GM23338 (cell line): ENCODE data around the gene PSKH1. TPM values are rescaled to one million over a fixed set of nuclear protein-coding genes. Genes with fewer than 3 reads are reported as not detected.

Experiments
- ATAC-seq: fragments of 200-7000 bp; cut with Tn5 transposase; 3 replicates; pipeline ENCODE4 v1.9.1; 2020
- DNase-seq: peaks from one replicate; pipeline ENCODE4 v3.0.0-alpha.2; 2015; ENCODE audit warnings: low spot score
- H2AFZ ChIP-seq: fragments of 200-600 bp; sonication (generic); 2 replicates; pipeline ENCODE4 v1.8.0; 2016; ENCODE audit warnings: antibody characterized with exemption, mild to moderate bottlenecking, moderate library complexity
- H3F3A ChIP-seq: fragments of 200-600 bp; sonication (generic); replicated peaks from 2 replicates; pipeline ENCODE4 v1.8.0; 2017; ENCODE audit warnings: antibody characterized with exemption, mixed run types, low read depth
- H3K27ac ChIP-seq: fragments of 200-600 bp; sonication (generic); 2 replicates; pipeline ENCODE4 v1.6.1; 2016; ENCODE audit warnings: low read depth
- H3K27me3 ChIP-seq: fragments of 200-600 bp; sonication (generic); 2 replicates; pipeline ENCODE4 v1.8.0; 2016; ENCODE audit warnings: mild to moderate bottlenecking, mixed run types, moderate library complexity; ENCODE audit not compliant: insufficient read depth
- H3K36me3 ChIP-seq: fragments of 200-600 bp; sonication (generic); 2 replicates; pipeline ENCODE4 v1.8.0; 2016; ENCODE audit warnings: mild to moderate bottlenecking; ENCODE audit not compliant: insufficient read depth
- H3K4me1 ChIP-seq: fragments of 200-600 bp; sonication (generic); 2 replicates; pipeline ENCODE4 v1.8.0; 2016; ENCODE audit warnings: mild to moderate bottlenecking, moderate library complexity; ENCODE audit not compliant: insufficient read depth
- H3K4me2 ChIP-seq: fragments of 200-600 bp; sonication (generic); 2 replicates; pipeline ENCODE4 v1.7.1; 2017; ENCODE audit warnings: mixed run types
- H3K4me3 ChIP-seq: fragments of 200-600 bp; sonication (generic); 2 replicates; pipeline ENCODE4 v1.6.1; 2016; ENCODE audit warnings: mixed run types
- H3K79me2 ChIP-seq: fragments of 200-600 bp; sonication (generic); replicated peaks from 2 replicates; pipeline ENCODE4 v1.8.0; 2017; ENCODE audit warnings: mild to moderate bottlenecking; ENCODE audit not compliant: insufficient read depth
- H3K9me2 ChIP-seq: fragments of 200-600 bp; sonication (generic); 2 replicates; pipeline ENCODE4 v1.8.0; 2017; ENCODE audit not compliant: insufficient read depth
- H4K20me1 ChIP-seq: fragments of 200-600 bp; sonication (generic); replicated peaks from 2 replicates; pipeline ENCODE4 v1.8.0; 2017; ENCODE audit warnings: mild to moderate bottlenecking; ENCODE audit not compliant: insufficient read depth
- H3K27ac Mint-ChIP-seq: 2 replicates; pipeline ENCODE4 v1.8.0; 2020; ENCODE audit warnings: inconsistent platforms, mild to moderate bottlenecking, moderate library complexity, mixed read lengths
- H3K27me3 Mint-ChIP-seq: 3 replicates; pipeline ENCODE4 v1.8.0; 2022; ENCODE audit warnings: low read depth, mild to moderate bottlenecking, moderate library complexity, mixed read lengths, inconsistent platforms; ENCODE audit not compliant: insufficient read depth, poor library complexity
- H3K36me3 Mint-ChIP-seq: 3 replicates; pipeline ENCODE4 v1.8.0; 2021; ENCODE audit warnings: low read depth, mild to moderate bottlenecking, inconsistent platforms, moderate library complexity, mixed read lengths
- H3K4me1 Mint-ChIP-seq: 3 replicates; pipeline ENCODE4 v1.8.0; 2020; ENCODE audit warnings: mild to moderate bottlenecking, inconsistent platforms, mixed read lengths
- H3K4me3 Mint-ChIP-seq: 3 replicates; pipeline ENCODE4 v1.8.0; 2021; ENCODE audit warnings: moderate library complexity, mild to moderate bottlenecking, inconsistent platforms, mixed read lengths
- H3K9me3 Mint-ChIP-seq: 3 replicates; pipeline ENCODE4 v1.8.0; 2020; ENCODE audit warnings: moderate library complexity, mild to moderate bottlenecking, inconsistent platforms, mixed read lengths
- ETS1 ChIP-seq: IDR thresholded peaks from 2 replicates; pipeline ENCODE4 v1.6.1; 2016; ENCODE audit warnings: antibody characterized with exemption
- EZH2 ChIP-seq: fragments of 200-600 bp; sonication (generic); IDR thresholded peaks from one replicate; pipeline ENCODE4 v1.8.0; 2017; ENCODE audit warnings: antibody characterized with exemption, mild to moderate bottlenecking, low read depth; ENCODE audit not compliant: unreplicated experiment
- EZH2phosphoT487 ChIP-seq: fragments of 200-600 bp; sonication (generic); IDR thresholded peaks from one replicate; pipeline ENCODE4 v1.8.1; 2018; ENCODE audit warnings: antibody characterized with exemption; ENCODE audit not compliant: unreplicated experiment
- JUNB ChIP-seq: IDR thresholded peaks from one replicate; pipeline ENCODE4 v1.6.1; 2016; ENCODE audit warnings: antibody characterized with exemption; ENCODE audit not compliant: unreplicated experiment
- NANOG ChIP-seq: IDR thresholded peaks from 2 replicates; pipeline ENCODE4 v1.6.1; 2016; ENCODE audit warnings: antibody characterized with exemption, borderline replicate concordance
- POLR2AphosphoS5 ChIP-seq: IDR thresholded peaks from 2 replicates; pipeline ENCODE4 v1.6.1; 2016; ENCODE audit warnings: antibody characterized with exemption, low read depth
- STAT1 ChIP-seq: IDR thresholded peaks from one replicate; pipeline ENCODE4 v1.6.1; 2016; ENCODE audit warnings: antibody characterized with exemption; ENCODE audit not compliant: unreplicated experiment
- ZNF114 ChIP-seq: fragments of 250-450 bp; sonication (Bioruptor Pico); IDR thresholded peaks from 2 replicates; pipeline ENCODE4 v1.5.0; 2020; ENCODE audit warnings: mild to moderate bottlenecking, moderate library complexity
- ZNF331 ChIP-seq: fragments of 250-450 bp; sonication (Bioruptor Pico); IDR thresholded peaks from 2 replicates; pipeline ENCODE4 v1.5.0; 2020; ENCODE audit warnings: low read depth, mild to moderate bottlenecking, moderate library complexity
- polyA plus RNA-seq: library from polyadenylated mRNA; unstranded; fragments of >200 nt; fragmentation: Nextera tagmentation; extraction: Ambion mirVana; gene quantifications from 2 replicates; pipeline ENCODE4 v1.2.1, GENCODE V29; 2016
- total RNA-seq: library from RNA; depleted of rRNA; stranded (reverse); fragments of >200 nt; shearing (Covaris generic); gene quantifications from 2 replicates; pipeline ENCODE4 v1.2.3, GENCODE V29; 2014
- TF ChIP-seq, protein P1 (sequence below): IDR thresholded peaks from one replicate; pipeline ENCODE4 v1.6.1; 2018; ENCODE audit warnings: antibody characterized with exemption; ENCODE audit not compliant: unreplicated experiment
- TF ChIP-seq, protein P2 (sequence below), 2 experiments: fragments of 200-600 bp in 1 of 2; sonication (generic) in 1 of 2; conservative IDR thresholded peaks; 2 replicates each; pipeline versions ENCODE4 v1.5.1 to v1.6.1; 2016 to 2017; ENCODE audit warnings: antibody characterized with exemption in 2 of 2, low read depth in 2 of 2, mild to moderate bottlenecking in 2 of 2, moderate library complexity in 1 of 2

PSKH1 gene
- total and polyA plus RNA-seq, 2 experiments from 2014 or later = 14.3 to 23.9 TPM

DNA sequence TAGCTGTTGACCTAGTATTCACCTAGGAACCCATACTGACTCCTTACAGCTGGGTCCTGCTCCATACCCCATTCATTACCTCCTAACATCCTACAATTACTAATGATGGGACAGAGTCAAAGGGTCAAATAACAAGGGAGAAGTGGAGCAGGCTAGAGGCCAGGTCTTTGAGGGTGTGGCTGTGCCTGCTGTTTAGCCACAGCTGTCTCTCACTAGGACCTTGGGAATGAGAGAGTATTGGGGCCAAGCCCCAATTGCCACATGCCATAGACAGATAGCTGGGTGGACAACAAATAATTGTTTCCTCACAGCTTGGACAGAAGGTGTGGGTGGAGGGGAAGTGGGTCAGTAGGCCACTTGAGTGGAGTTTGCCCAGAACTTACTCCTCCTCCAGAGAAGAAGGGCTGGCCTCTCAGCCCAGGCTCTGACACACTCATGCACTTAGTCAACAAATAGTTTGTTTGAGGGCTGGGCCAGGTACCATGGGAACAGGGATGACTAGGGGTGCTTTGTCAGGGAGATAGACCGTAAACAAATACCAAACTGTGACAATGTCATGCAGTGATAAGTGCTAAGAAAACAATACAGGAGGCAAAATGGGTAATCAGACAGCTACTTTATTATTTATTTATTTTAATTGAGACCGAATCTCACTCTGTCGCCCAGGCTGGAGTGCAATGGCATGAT lies 35.4 kb upstream of the PSKH1 start (continued):
- no peak for TF ChIP-seq ETS1
- no peak for TF ChIP-seq EZH2
- TF ChIP-seq, protein P1, sequence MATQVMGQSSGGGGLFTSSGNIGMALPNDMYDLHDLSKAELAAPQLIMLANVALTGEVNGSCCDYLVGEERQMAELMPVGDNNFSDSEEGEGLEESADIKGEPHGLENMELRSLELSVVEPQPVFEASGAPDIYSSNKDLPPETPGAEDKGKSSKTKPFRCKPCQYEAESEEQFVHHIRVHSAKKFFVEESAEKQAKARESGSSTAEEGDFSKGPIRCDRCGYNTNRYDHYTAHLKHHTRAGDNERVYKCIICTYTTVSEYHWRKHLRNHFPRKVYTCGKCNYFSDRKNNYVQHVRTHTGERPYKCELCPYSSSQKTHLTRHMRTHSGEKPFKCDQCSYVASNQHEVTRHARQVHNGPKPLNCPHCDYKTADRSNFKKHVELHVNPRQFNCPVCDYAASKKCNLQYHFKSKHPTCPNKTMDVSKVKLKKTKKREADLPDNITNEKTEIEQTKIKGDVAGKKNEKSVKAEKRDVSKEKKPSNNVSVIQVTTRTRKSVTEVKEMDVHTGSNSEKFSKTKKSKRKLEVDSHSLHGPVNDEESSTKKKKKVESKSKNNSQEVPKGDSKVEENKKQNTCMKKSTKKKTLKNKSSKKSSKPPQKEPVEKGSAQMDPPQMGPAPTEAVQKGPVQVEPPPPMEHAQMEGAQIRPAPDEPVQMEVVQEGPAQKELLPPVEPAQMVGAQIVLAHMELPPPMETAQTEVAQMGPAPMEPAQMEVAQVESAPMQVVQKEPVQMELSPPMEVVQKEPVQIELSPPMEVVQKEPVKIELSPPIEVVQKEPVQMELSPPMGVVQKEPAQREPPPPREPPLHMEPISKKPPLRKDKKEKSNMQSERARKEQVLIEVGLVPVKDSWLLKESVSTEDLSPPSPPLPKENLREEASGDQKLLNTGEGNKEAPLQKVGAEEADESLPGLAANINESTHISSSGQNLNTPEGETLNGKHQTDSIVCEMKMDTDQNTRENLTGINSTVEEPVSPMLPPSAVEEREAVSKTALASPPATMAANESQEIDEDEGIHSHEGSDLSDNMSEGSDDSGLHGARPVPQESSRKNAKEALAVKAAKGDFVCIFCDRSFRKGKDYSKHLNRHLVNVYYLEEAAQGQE = no peak
- no peak for TF ChIP-seq EZH2phosphoT487
- no peak for TF ChIP-seq POLR2AphosphoS5
- TF ChIP-seq ZNF331 (CRISPR knock-in tag) = no peak
- TF ChIP-seq, protein P2, sequence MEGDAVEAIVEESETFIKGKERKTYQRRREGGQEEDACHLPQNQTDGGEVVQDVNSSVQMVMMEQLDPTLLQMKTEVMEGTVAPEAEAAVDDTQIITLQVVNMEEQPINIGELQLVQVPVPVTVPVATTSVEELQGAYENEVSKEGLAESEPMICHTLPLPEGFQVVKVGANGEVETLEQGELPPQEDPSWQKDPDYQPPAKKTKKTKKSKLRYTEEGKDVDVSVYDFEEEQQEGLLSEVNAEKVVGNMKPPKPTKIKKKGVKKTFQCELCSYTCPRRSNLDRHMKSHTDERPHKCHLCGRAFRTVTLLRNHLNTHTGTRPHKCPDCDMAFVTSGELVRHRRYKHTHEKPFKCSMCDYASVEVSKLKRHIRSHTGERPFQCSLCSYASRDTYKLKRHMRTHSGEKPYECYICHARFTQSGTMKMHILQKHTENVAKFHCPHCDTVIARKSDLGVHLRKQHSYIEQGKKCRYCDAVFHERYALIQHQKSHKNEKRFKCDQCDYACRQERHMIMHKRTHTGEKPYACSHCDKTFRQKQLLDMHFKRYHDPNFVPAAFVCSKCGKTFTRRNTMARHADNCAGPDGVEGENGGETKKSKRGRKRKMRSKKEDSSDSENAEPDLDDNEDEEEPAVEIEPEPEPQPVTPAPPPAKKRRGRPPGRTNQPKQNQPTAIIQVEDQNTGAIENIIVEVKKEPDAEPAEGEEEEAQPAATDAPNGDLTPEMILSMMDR (conservative IDR thresholded peaks at IDR 0.05; ENCODE audit: low read depth in 2 of 2) = no peak
- TF ChIP-seq NANOG = no peak

- H3K4me1 ChIP-seq = peaks cover 18% of the 10 kb centered on the region
- H2AFZ ChIP-seq = no peak overlapping the region
- Mint-ChIP-seq H3K9me3 (no peaks in the 10 kb centered on the region), H3K27ac (peak overlapping the region; percentile 69), H3K4me1 (peaks cover 42% of the 10 kb centered on the region), H3K36me3 (peaks cover 33% of the 10 kb centered on the region), H3K27me3 (peaks cover 3% of the 10 kb centered on the region), H3K4me3 (no peak overlapping the region)
- ATAC-seq (no peak), DNase-seq (no peak)
- 0 out of 2 replicates have a peak, but pooled peaks cover 2% of the 10 kb centered on the region for H3K36me3 ChIP-seq
- H3K27ac ChIP-seq = no peak overlapping the region
- H4K20me1 ChIP-seq = peaks cover 71% of the 10 kb centered on the region
- no peaks in the 10 kb centered on the region; the same call in 1 of the 2 replicates for H3F3A ChIP-seq
- no peak overlapping the region for H3K4me3 ChIP-seq
- H3K79me2 ChIP-seq = peaks cover 100% of the 10 kb centered on the region
- TF ChIP-seq, protein P1 = no peak
- TF ChIP-seq EZH2 (no peak), JUNB (no peak), NANOG (no peak), STAT1 (no peak), POLR2AphosphoS5 (no peak), ZNF114 (CRISPR knock-in tag) (no peak)
- H3K27me3 ChIP-seq = no peaks in the 10 kb centered on the region
- 0 out of 2 replicates have a peak overlapping the region, but pooled peaks have one; percentile 21 for H3K4me2 ChIP-seq
- no peaks in the 10 kb centered on the region for H3K9me2 ChIP-seq
Observed at GRCh38 chr16:67858500-67858899, 34.6 kb upstream of the PSKH1 start.
